ENCODE measurements around the gene MTNR1A.
"Not testable (repeated sequence)": the region's sequence is repeated elsewhere in the genome, so short reads cannot be mapped to it uniquely, and the experiment has no call there.

The MTNR1A gene

GRCh38 chr4:186560647-186561046 lies 5.3 kb upstream of the MTNR1A start:
- DNase-seq: no peak

- no peak for DNase-seq
These were observed 2.1 kb upstream of the MTNR1A start for GRCh38 chr4:186557486-186557885.

GRCh38 chr4:186557061-186557460 lies 1.7 kb upstream of the MTNR1A start:
- no peak for DNase-seq

- peak; percentile 71 for DNase-seq
These were observed 841 bp downstream of the MTNR1A start for GRCh38 chr4:186554539-186554913.

- DNase-seq: peak; percentile 25 to 65
These were observed 1.6 kb downstream of the MTNR1A start for GRCh38 chr4:186553717-186554116.

- no peak for DNase-seq
These were observed 3.5 kb downstream of the MTNR1A start for GRCh38 chr4:186551849-186552248.

- no peak for DNase-seq
These were observed 9.9 kb downstream of the MTNR1A start for GRCh38 chr4:186545436-186545835.

- DNase-seq: no peak
These were observed 12.2 kb downstream of the MTNR1A start for GRCh38 chr4:186543206-186543605.

- DNase-seq: no peak
These were observed 13.6 kb downstream of the MTNR1A start for GRCh38 chr4:186541801-186542200.

- DNase-seq: no peak
These were observed 17.4 kb downstream of the MTNR1A start for GRCh38 chr4:186537843-186538521.

GRCh38 chr4:186536285-186536684 lies 19.1 kb downstream of the MTNR1A start:
- no peak for DNase-seq

GRCh38 chr4:186534056-186534455 lies 21.3 kb downstream of the MTNR1A start:
- DNase-seq: no peak

GRCh38 chr4:186523927-186524326 lies 31.4 kb downstream of the MTNR1A start:
- not testable (repeated sequence) for DNase-seq

- no peak for DNase-seq
These were observed 39.1 kb downstream of the MTNR1A start for GRCh38 chr4:186516287-186516686.

GRCh38 chr4:186514271-186514950 lies 41.0 kb downstream of the MTNR1A start:
- no peak for DNase-seq

- DNase-seq: not testable (repeated sequence)
These were observed 50.6 kb downstream of the MTNR1A start for GRCh38 chr4:186504771-186505170.

- no peak for DNase-seq
These were observed 53.1 kb downstream of the MTNR1A start for GRCh38 chr4:186502231-186502630.

- no peak for DNase-seq
These were observed 53.8 kb downstream of the MTNR1A start for GRCh38 chr4:186501554-186501953.

- DNase-seq: peak; percentile 90 to 91
These were observed 54.6 kb downstream of the MTNR1A start for GRCh38 chr4:186500721-186501304.

- DNase-seq: no peak
These were observed 55.9 kb downstream of the MTNR1A start for GRCh38 chr4:186499467-186499866.

GRCh38 chr4:186497043-186497442 lies 58.3 kb downstream of the MTNR1A start:
- DNase-seq: no peak

GRCh38 chr4:186494496-186494895 lies 60.9 kb downstream of the MTNR1A start:
- no peak for DNase-seq

- peak in 1 of 2 experiments; percentile 9 for DNase-seq
These were observed 67.6 kb downstream of the MTNR1A start for GRCh38 chr4:186487726-186488125.

- DNase-seq: no peak
These were observed 69.2 kb downstream of the MTNR1A start for GRCh38 chr4:186486172-186486571.

All from NCI-H526 (cell line).